ENCODE measurements around the gene NTRK3. TPM values are rescaled to one million over a fixed set of nuclear protein-coding genes. Genes with fewer than 3 reads are reported as not detected.

NTRK3 gene
- total RNA-seq, 1 donor from 2014 or later: 6.4 TPM

DNA sequence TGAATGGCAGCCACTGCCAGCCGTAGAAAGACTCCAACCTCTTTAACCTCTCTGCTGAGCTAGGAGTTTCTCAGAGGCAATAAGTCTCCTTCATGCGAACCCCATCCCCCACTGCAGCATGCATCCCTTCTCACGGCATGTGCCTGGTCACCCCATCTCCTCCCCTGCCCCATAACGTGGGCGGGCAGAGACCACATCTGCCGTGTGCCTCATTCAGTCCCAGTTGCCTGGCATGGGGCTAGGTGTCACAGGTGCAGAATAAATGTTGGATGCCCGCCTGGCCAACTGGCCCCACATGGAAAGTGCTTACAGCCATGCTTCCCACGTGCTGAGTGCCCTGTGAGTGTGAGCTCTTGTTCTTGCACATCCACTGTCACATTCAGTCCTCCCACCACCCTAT, 43.5 kb upstream of the NTRK3 start:
- no peak for DNase-seq (ENCODE audit: low spot score)
- TF ChIP-seq, protein P1, sequence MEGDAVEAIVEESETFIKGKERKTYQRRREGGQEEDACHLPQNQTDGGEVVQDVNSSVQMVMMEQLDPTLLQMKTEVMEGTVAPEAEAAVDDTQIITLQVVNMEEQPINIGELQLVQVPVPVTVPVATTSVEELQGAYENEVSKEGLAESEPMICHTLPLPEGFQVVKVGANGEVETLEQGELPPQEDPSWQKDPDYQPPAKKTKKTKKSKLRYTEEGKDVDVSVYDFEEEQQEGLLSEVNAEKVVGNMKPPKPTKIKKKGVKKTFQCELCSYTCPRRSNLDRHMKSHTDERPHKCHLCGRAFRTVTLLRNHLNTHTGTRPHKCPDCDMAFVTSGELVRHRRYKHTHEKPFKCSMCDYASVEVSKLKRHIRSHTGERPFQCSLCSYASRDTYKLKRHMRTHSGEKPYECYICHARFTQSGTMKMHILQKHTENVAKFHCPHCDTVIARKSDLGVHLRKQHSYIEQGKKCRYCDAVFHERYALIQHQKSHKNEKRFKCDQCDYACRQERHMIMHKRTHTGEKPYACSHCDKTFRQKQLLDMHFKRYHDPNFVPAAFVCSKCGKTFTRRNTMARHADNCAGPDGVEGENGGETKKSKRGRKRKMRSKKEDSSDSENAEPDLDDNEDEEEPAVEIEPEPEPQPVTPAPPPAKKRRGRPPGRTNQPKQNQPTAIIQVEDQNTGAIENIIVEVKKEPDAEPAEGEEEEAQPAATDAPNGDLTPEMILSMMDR (IDR thresholded peaks at IDR 0.05; ENCODE audit: unreplicated experiment): no peak
- H3K27me3 Mint-ChIP-seq (ENCODE audit: unreplicated experiment): peaks cover 3% of the 10 kb centered on the region
- H3K9me3 Mint-ChIP-seq (ENCODE audit: unreplicated experiment): no peaks in the 10 kb centered on the region
- H3K27ac Mint-ChIP-seq (ENCODE audit: unreplicated experiment): no peak overlapping the region
- no peaks in the 10 kb centered on the region for H3K4me1 Mint-ChIP-seq (ENCODE audit: unreplicated experiment)
- no peak overlapping the region for H3K4me3 Mint-ChIP-seq (ENCODE audit: unreplicated experiment)
- no peaks in the 10 kb centered on the region for H3K36me3 Mint-ChIP-seq (ENCODE audit: low read depth, unreplicated experiment)

DNA sequence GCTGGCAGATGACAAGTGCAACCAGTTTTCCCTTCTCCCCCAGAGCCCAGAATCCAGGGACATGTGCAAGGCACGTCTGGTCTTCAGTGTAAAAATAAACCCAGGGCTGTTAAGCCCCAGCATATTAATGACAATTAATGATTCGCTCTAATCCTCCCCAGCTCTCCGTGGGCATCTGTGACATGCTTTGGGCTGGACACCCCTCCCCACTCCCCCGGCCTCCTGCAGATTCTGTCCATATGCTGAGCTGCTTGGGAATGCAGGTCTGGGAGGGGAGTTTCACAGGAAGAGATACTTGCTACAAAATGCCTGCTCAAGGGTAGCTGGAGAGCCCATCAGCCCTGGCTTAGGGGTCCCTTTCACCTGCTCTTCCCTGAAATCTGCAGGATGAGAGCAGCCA, 43.0 kb upstream of the NTRK3 start:
- TF ChIP-seq, protein P1 (IDR thresholded peaks at IDR 0.05; ENCODE audit: unreplicated experiment): no peak
- Mint-ChIP-seq H3K9me3 (ENCODE audit: unreplicated experiment) (no peaks in the 10 kb centered on the region), H3K4me1 (ENCODE audit: unreplicated experiment) (no peaks in the 10 kb centered on the region), H3K27ac (ENCODE audit: unreplicated experiment) (no peak overlapping the region), H3K36me3 (ENCODE audit: low read depth, unreplicated experiment) (no peaks in the 10 kb centered on the region), H3K4me3 (ENCODE audit: unreplicated experiment) (no peak overlapping the region), H3K27me3 (ENCODE audit: unreplicated experiment) (peaks cover 3% of the 10 kb centered on the region)
- no peak for DNase-seq (ENCODE audit: low spot score)

DNA sequence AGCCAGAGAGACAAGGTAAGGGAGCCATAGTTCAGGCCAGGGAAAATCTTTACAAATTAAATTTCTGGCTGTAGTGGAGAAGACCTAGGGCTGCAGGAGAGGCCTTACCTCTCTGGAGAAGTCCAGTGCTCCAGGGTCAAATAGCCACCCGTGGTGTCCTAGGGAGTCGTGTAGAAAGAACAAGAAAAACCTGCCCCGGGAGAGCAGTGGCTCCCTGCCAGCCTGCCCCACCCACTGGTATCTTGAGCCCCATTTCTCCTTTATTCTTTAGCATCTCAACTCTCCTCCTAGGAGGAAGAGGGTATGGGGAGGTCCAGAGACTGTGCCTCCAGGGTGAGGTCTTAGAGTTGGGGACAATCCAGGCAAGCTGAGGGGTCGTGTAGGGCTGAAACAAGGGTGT, 32.1 kb upstream of the NTRK3 start:
- H3K36me3 Mint-ChIP-seq (ENCODE audit: low read depth, unreplicated experiment): no peaks in the 10 kb centered on the region
- no peak overlapping the region for H3K4me3 Mint-ChIP-seq (ENCODE audit: unreplicated experiment)
- no peak for DNase-seq (ENCODE audit: low spot score)
- no peaks in the 10 kb centered on the region for H3K9me3 Mint-ChIP-seq (ENCODE audit: unreplicated experiment)
- TF ChIP-seq, protein P1 (IDR thresholded peaks at IDR 0.05; ENCODE audit: unreplicated experiment): no peak
- H3K27me3 Mint-ChIP-seq (ENCODE audit: unreplicated experiment): peaks cover 2% of the 10 kb centered on the region
- H3K27ac Mint-ChIP-seq (ENCODE audit: unreplicated experiment): no peak overlapping the region
- H3K4me1 Mint-ChIP-seq (ENCODE audit: unreplicated experiment): no peaks in the 10 kb centered on the region

DNA sequence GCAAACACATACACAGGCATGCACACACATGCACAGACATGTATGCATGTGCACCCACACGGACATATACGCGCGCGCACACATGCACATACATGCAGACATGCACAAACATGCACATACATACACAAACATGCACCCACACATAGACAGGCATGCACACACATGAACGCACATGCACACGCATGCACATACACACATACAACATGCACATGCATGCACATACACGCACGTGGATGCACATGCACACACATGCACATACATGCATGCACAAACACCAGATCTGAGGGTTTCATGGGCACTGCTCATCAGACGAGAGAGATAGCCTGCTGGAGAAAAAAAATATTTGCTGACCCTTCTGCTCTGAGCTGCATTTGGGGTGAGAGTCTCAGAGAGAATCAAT, 31.7 kb upstream of the NTRK3 start:
- no peak overlapping the region for H3K4me3 Mint-ChIP-seq (ENCODE audit: unreplicated experiment)
- no peaks in the 10 kb centered on the region for H3K4me1 Mint-ChIP-seq (ENCODE audit: unreplicated experiment)
- TF ChIP-seq, protein P1 (IDR thresholded peaks at IDR 0.05; ENCODE audit: unreplicated experiment): no peak
- DNase-seq (ENCODE audit: low spot score): no peak
- H3K36me3 Mint-ChIP-seq (ENCODE audit: low read depth, unreplicated experiment): no peaks in the 10 kb centered on the region
- H3K9me3 Mint-ChIP-seq (ENCODE audit: unreplicated experiment): no peaks in the 10 kb centered on the region
- peaks cover 2% of the 10 kb centered on the region for H3K27me3 Mint-ChIP-seq (ENCODE audit: unreplicated experiment)
- H3K27ac Mint-ChIP-seq (ENCODE audit: unreplicated experiment): no peak overlapping the region

DNA sequence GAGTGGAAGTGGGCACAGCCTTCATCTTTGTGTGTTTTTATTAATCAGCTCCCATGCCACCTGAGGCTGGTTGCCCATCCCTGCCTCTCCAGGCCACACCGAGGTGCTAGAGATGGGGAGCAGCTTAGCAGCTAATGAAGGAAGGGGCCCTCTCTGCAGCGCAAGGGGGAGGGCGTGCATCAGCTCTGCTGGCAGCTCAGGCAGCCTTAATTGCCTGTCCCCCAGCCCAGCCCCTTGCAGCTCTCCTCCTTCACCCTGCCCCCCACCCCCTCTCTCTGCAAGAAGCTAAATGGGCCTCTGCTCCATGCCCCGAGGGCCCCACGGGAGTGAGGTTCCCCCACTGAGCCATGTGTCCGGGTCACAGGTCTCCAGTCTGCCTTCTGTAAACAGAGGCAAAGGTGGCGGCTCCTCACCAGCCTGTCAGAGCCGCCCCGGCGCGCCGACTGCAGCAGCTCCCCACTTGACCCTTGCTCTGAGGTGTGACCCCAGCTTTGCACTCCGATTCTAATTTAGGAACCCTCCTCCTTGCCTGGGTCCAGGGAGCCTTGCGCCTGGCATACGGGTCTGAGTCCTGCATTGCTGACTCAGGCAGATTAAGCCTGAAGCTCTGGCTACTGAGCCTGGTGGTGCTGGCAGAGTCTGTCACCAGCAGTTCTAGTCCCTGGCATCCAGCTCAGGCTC, 27.9 kb upstream of the NTRK3 start:
- Mint-ChIP-seq H3K4me1 (ENCODE audit: unreplicated experiment) (no peaks in the 10 kb centered on the region), H3K36me3 (ENCODE audit: low read depth, unreplicated experiment) (no peaks in the 10 kb centered on the region), H3K27ac (ENCODE audit: unreplicated experiment) (no peak overlapping the region), H3K27me3 (ENCODE audit: unreplicated experiment) (no peaks in the 10 kb centered on the region), H3K4me3 (ENCODE audit: unreplicated experiment) (no peak overlapping the region), H3K9me3 (ENCODE audit: unreplicated experiment) (no peaks in the 10 kb centered on the region)
- TF ChIP-seq, protein P1 (IDR thresholded peaks at IDR 0.05; ENCODE audit: unreplicated experiment): no peak
- no peak for DNase-seq (ENCODE audit: low spot score)

Measured in endothelial cell (in vitro differentiated cells).